Activated B cell treated with CpG ODN at 0.5 μM for 24 hours (primary cell): ENCODE data around the gene PITPNM1. TPM values are rescaled to one million over a fixed set of nuclear protein-coding genes. Genes with fewer than 3 reads are reported as not detected.

Experiments
- ATAC-seq: fragments of 200-7000 bp; cut with Tn5 transposase; one replicate; pipeline ENCODE4 v1.10.0; 2021; ENCODE audit warnings: low read depth, mild to moderate bottlenecking, moderate library complexity
- CTCF ChIA-PET: fragments of 350-600 bp; sonication (Branson Sonifier 250); formaldehyde crosslinking; loops from one replicate; lab custom pipeline; 2021; ENCODE audit warnings: antibody characterized with exemption; lab: Charles Lee
- POLR2A ChIA-PET: fragments of 350-600 bp; sonication (Branson Sonifier 250); formaldehyde crosslinking; loops from one replicate; lab custom pipeline; 2021; ENCODE audit warnings: antibody characterized with exemption; lab: Charles Lee
- DNase-seq: peaks from one replicate; pipeline ENCODE4 v3.0.0; 2022
- H3K27ac Mint-ChIP-seq: one replicate; pipeline ENCODE4 v1.8.0; 2020; ENCODE audit warnings: mixed read lengths
- H3K27me3 Mint-ChIP-seq: one replicate; pipeline ENCODE4 v1.8.0; 2021; ENCODE audit warnings: mixed read lengths
- H3K36me3 Mint-ChIP-seq: one replicate; pipeline ENCODE4 v1.8.0; 2021; ENCODE audit warnings: low read depth, mixed read lengths
- H3K4me1 Mint-ChIP-seq: one replicate; pipeline ENCODE4 v1.8.0; 2021; ENCODE audit warnings: mixed read lengths
- H3K4me3 Mint-ChIP-seq: one replicate; pipeline ENCODE4 v1.8.0; 2020; ENCODE audit warnings: mild to moderate bottlenecking, mixed read lengths
- H3K9me3 Mint-ChIP-seq: one replicate; pipeline ENCODE4 v1.8.0; 2020; ENCODE audit warnings: mixed read lengths
- intact Hi-C: fragments of 100-400 bp; cut with micrococcal nuclease; formaldehyde crosslinking; loops from one replicate; pipeline ENCODE4 v1.15.1; 2024
- total RNA-seq: library from RNA; stranded (reverse); gene quantifications from 2 replicates; pipeline ENCODE4 v1.2.3, GENCODE V29; 2022
- TF ChIP-seq, protein P1 (sequence below): fragments of 200-600 bp; IDR thresholded peaks from one replicate; pipeline ENCODE4 v1.8.0; 2022; ENCODE audit warnings: antibody characterized with exemption, mild to moderate bottlenecking

The PITPNM1 gene
- total RNA-seq, 1 donor from 2014 or later = 111 TPM

DNA sequence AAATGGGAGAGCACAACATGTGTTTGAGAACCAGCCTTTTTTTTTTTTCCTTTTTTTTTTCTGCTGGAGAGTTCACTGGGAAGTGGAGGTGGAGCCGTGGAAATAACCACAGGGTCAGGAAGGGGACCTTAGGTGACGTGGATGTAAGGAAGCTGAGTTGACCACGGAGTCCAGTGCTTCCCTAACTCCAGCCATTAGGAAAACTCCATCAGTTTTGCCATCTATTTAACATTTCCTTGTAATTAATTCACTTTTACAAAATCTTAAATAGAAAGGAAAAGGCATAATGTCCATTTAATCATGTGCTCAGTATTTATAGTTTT, 4.8 kb upstream of the PITPNM1 start:
- intact Hi-C loops = no loop called here
- CTCF ChIA-PET = no interaction called here
- no peak overlapping the region for H3K27ac Mint-ChIP-seq

DNA sequence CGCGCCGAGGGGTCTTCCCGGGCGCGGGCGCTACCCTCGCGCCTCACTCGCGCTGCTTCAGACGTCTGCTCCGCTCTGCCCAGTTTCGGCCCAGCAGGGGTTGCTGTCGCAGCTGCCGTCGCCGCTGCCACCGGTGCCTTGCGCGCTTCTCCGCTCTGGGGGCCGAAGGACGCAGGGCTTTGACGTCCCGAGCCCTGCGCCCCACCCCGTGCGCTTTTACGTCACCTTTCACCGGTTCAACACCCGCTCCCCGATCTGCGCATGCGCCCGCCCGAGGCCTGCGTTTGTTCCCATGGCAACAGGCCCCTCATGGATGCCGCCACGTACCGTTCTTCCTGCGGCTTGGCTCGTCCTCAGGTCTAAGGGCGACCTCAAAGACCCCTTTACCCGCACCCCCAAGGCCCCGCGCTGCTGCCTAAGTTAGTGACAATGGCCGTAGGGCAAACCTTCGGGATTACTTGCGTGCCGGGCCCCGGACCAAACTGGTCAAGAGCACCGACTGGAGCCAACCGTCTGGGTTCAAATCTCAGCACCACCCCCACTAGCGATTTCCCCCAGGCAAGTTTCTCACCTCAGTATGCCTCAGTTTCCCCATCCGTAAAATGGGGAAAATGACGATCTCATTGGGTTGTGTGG, 3.4 kb upstream of the PITPNM1 start:
- intact Hi-C loops = loop anchor here (1.0 to 5.0 kb wide), 6 partner anchors 44 to 891 kb away; partner anchors contain the start of genes NDUFV1, POLD4 and RBM14
- peak; percentile 40 for ATAC-seq

More for the DNA sequence above, 4.8 kb upstream of the PITPNM1 start:
- ATAC-seq (no peak), DNase-seq (no peak)
- Mint-ChIP-seq H3K9me3 (no peaks in the 10 kb centered on the region), H3K36me3 (peaks cover 15% of the 10 kb centered on the region), H3K27me3 (peaks cover 9% of the 10 kb centered on the region), H3K4me3 (peak overlapping the region; percentile 52), H3K4me1 (peaks cover 33% of the 10 kb centered on the region)
- POLR2A ChIA-PET = no interaction called here
- TF ChIP-seq, protein P1, sequence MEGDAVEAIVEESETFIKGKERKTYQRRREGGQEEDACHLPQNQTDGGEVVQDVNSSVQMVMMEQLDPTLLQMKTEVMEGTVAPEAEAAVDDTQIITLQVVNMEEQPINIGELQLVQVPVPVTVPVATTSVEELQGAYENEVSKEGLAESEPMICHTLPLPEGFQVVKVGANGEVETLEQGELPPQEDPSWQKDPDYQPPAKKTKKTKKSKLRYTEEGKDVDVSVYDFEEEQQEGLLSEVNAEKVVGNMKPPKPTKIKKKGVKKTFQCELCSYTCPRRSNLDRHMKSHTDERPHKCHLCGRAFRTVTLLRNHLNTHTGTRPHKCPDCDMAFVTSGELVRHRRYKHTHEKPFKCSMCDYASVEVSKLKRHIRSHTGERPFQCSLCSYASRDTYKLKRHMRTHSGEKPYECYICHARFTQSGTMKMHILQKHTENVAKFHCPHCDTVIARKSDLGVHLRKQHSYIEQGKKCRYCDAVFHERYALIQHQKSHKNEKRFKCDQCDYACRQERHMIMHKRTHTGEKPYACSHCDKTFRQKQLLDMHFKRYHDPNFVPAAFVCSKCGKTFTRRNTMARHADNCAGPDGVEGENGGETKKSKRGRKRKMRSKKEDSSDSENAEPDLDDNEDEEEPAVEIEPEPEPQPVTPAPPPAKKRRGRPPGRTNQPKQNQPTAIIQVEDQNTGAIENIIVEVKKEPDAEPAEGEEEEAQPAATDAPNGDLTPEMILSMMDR = no peak

DNA sequence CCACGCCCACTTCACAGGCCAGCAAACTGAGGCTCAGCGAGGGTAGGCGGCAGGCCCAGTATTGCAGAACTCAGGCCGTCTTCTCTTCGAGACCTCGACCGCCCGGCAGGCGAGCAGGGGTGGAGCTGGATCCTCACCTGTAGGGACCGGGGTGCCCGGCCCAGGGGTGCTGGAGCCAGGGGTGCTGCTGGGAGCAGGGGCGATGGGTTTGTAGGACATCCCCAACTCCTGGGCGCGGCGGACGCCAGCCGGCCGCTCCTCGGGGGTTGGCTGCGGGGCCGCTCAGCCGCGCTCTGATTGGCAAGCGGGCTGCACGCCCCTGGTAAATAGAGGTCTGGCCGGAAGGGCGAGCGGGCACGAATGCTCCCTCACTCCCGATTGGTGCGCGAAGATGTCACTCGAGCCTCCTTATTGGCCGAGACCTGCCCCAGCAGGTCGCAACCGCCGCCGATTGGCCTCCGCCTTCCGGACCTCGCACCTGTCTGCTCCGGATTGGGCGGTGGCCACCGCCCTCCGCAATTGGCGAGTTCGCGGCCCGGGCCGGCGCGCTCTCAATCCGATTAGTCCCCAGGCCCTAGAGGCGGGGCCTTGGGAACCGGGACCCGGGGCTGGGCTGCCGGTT, 2.8 kb upstream of the PITPNM1 start, which contains the start of gene CDK2AP2:
Gene CDK2AP2 (minus strand): TSS at position 299 of the 622 bp plus-strand sequence. CDS start 80 bp downstream, at position 219.
- peak; percentile 90 for DNase-seq
- Mint-ChIP-seq H3K4me3 (peak within 1 kb of the TSS; percentile 88), H3K36me3 (peaks cover 20% of the 10 kb centered on the region), H3K9me3 (no peaks in the 10 kb centered on the region), H3K27ac (peak within 1 kb of the TSS; percentile 94), H3K4me1 (peaks cover 42% of the 10 kb centered on the region), H3K27me3 (no peaks in the 10 kb centered on the region)
- intact Hi-C loops = loop anchor here (1.0 to 5.0 kb wide), 7 partner anchors 44 to 891 kb away; partner anchors contain the start of genes NDUFV1, POLD4 and RBM14
- POLR2A ChIA-PET = interaction anchor here (0.7 to 2.3 kb wide), 15 partner anchors 25 to 268 kb away, joined by 3 to 16 read pairs (median 4); partner anchors contain the start of genes AIP, CLCF1, GSTP1 and NUDT8
- CTCF ChIA-PET = interaction anchor here (0.7 to 1.5 kb wide), 2 partner anchors 107 to 118 kb away, joined by 3 to 8 read pairs; partner anchors contain the start of gene PPP1CA
- peak; percentile 77 for ATAC-seq
- TF ChIP-seq, protein P1 = no peak

More for the DNA sequence above, 3.4 kb upstream of the PITPNM1 start:
- POLR2A ChIA-PET = interaction anchor here (0.6 to 2.3 kb wide), 14 partner anchors 26 to 269 kb away, joined by 3 to 16 read pairs (median 6); partner anchors contain the start of genes AIP, CLCF1, GSTP1 and NUDT8
- Mint-ChIP-seq H3K4me3 (peak overlapping the region; percentile 88), H3K36me3 (peaks cover 18% of the 10 kb centered on the region), H3K9me3 (no peaks in the 10 kb centered on the region), H3K27me3 (peaks cover 2% of the 10 kb centered on the region), H3K27ac (peak overlapping the region; percentile 94), H3K4me1 (peaks cover 38% of the 10 kb centered on the region)
- CTCF ChIA-PET = interaction anchor here (1.5 kb wide), 1 partner anchor 107 kb away, joined by 8 read pairs; the partner anchor contains the start of gene PPP1CA
- peak; percentile 99 for DNase-seq
- TF ChIP-seq, protein P1 = no peak

DNA sequence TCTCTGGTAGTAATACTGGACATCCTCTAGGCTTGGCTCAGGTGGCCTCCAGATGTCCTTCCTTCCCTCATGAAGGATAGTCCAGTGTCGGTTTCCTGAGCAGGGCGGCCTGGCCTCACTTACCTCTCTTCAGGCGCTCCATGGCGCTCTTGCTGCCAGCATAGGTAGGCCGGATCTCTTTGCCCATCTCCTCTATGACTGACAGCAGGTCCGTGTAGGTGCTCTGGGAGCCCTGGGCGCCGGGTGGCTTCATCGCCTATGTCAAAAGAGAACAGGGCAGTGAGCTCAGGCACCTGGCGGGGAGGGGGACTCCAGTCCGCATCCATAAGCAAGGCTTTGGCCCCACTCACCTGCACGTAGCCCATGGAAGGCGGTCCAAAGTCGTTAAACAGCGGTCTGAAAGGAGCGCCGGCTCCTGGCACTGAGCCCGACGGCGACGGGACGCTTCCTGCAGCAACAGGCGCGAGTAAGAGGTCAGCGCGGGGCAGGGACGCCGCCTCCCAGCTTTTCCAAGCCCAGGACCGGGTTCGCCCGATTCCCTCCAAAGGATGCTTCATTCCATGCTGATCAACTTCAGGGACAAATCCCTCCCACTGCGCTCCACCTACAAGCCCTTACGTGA, 2.2 kb upstream of the PITPNM1 start:
- DNase-seq (no peak), ATAC-seq (no peak)
- ChIA-PET CTCF (interaction anchor here (0.7 to 1.5 kb wide), 2 partner anchors 106 to 118 kb away, joined by 3 to 8 read pairs; partner anchors contain the start of gene PPP1CA), POLR2A (interaction anchor here (0.7 to 2.3 kb wide), 14 partner anchors 24 to 267 kb away, joined by 3 to 16 read pairs (median 4); partner anchors contain the start of genes AIP, GSTP1, NUDT8 and POLD4)
- Mint-ChIP-seq H3K27ac (peak overlapping the region; percentile 94), H3K4me1 (peaks cover 47% of the 10 kb centered on the region), H3K27me3 (no peaks in the 10 kb centered on the region), H3K9me3 (no peaks in the 10 kb centered on the region), H3K4me3 (peak overlapping the region; percentile 88), H3K36me3 (peaks cover 25% of the 10 kb centered on the region)
- TF ChIP-seq, protein P1 = no peak
- intact Hi-C loops = loop anchor here (2.0 to 5.0 kb wide), 3 partner anchors 150 to 890 kb away; partner anchors contain the start of gene RBM14
